GM12801 (cell line): ENCODE data around the gene RNASE13.

Experiments used
- CTCF ChIP-seq: IDR thresholded peaks from one replicate; pipeline ENCODE4 v1.5.1; 2011; ENCODE audit warnings: control low read depth; ENCODE audit not compliant: insufficient read length; ENCODE audit errors: extremely low read depth

Gene RNASE13, protein sequence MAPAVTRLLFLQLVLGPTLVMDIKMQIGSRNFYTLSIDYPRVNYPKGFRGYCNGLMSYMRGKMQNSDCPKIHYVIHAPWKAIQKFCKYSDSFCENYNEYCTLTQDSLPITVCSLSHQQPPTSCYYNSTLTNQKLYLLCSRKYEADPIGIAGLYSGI

GRCh38 chr14:21034707-21035106, at the start of gene RNASE13:
Gene RNASE13, minus strand, starts transcription at chr14:21034807. Its CDS starts 519 bp downstream, at chr14:21034288.
- no peak for TF ChIP-seq CTCF

GRCh38 chr14:21084396-21084795, 49.8 kb upstream of the RNASE13 start:
- TF ChIP-seq CTCF = no peak

GRCh38 chr14:21083565-21084325, 49.1 kb upstream of the RNASE13 start:
- no peak for TF ChIP-seq CTCF

- no peak for TF ChIP-seq CTCF
Observed at GRCh38 chr14:21081521-21082142, 47.0 kb upstream of the RNASE13 start.

DNA sequence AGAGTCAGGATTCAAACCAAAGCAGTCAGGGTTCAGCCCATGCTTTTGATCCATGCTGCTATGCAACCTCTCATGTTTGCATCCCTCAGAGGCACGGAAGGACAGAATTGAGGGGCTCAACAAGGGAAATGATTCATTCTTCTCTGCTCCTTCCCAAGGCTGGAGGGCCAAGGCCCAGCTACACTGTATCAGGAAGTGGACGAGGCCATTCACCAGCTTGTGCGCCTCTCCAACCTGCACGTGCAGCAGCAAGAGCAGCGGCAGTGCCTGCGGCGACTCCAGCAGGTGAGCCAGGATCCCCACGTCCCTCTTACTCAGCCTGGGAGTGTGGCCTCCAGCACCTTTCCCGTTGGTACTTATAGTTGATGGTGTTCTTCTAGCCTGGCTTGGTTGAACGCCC, 44.1 kb upstream of the RNASE13 start:
- no peak for TF ChIP-seq CTCF

GRCh38 chr14:21078287-21078686, 43.7 kb upstream of the RNASE13 start:
- TF ChIP-seq CTCF = no peak

- no peak for TF ChIP-seq CTCF
Observed at GRCh38 chr14:21077672-21078071, 43.1 kb upstream of the RNASE13 start.
